ENCODE data around the gene C1orf52.
A peak's percentile ranks its signal among the peaks of the same experiment; 100 is the strongest.

The C1orf52 gene

GRCh38 chr1:85303440-85304162 lies 44.1 kb upstream of the C1orf52 start:
- Histone ChIP-seq H3K4me1 (ENCODE audit: control insufficient read depth in 1 of 2, insufficient read depth in 2 of 2, low read length in 2 of 2) (no peaks in the 10 kb centered on the region), H2BK120ac (ENCODE audit: insufficient read depth, low read length, poor library complexity) (no peak overlapping the region), H3K18ac (ENCODE audit: low read length) (no peak overlapping the region), H2AFZ (ENCODE audit: insufficient read depth, low read length, poor library complexity) (no peak overlapping the region), H3K4me3 (ENCODE audit: low read depth, low read length) (no peak overlapping the region), H3K9ac (ENCODE audit: low read length) (no peak overlapping the region), H3K27me3 (ENCODE audit: insufficient read depth, low read length) (no peaks in the 10 kb centered on the region), H3K14ac (ENCODE audit: low read length) (no peak overlapping the region), H3K4me2 (ENCODE audit: low read length) (no peak overlapping the region), H4K91ac (ENCODE audit: low read depth, low read length) (no peak overlapping the region), H3K23ac (ENCODE audit: low read length) (no peak overlapping the region), H3K79me2 (ENCODE audit: control insufficient read depth, insufficient read depth, low read length, poor library complexity) (no peaks in the 10 kb centered on the region), H3K9me3 (ENCODE audit: insufficient read depth, low read depth, low read length) (no peaks in the 10 kb centered on the region), H3K4ac (ENCODE audit: low read depth, low read length) (no peak overlapping the region), H3K36me3 (ENCODE audit: control insufficient read depth in 1 of 2, insufficient read depth in 2 of 2, low read length in 2 of 2) (no peaks in the 10 kb centered on the region), H2AK5ac (ENCODE audit: low read length) (no peak overlapping the region), H2BK5ac (ENCODE audit: low read depth, low read length, poor library complexity) (no peak overlapping the region), H4K8ac (ENCODE audit: low read depth, low read length) (no peak overlapping the region), H4K12ac (ENCODE audit: low read depth, low read length) (no peak overlapping the region), H2BK12ac (ENCODE audit: low read length) (no peak overlapping the region), H3K27ac (ENCODE audit: low read depth, low read length) (no peak overlapping the region), H3K79me1 (ENCODE audit: low read length) (no peaks in the 10 kb centered on the region)
- no CpG with 5 or more reads among the region's 4 CpGs for WGBS (ENCODE audit: extremely low coverage, insufficient coverage, insufficient read length)
- no peak for DNase-seq

- no peaks in the 10 kb centered on the region for H3K36me3 ChIP-seq (ENCODE audit: control insufficient read depth in 1 of 2, insufficient read depth in 2 of 2, low read length in 2 of 2)
- no peaks in the 10 kb centered on the region for H3K27me3 ChIP-seq (ENCODE audit: insufficient read depth, low read length)
- no CpG with 5 or more reads among the region's 3 CpGs for WGBS (ENCODE audit: extremely low coverage, insufficient coverage, insufficient read length)
- no peak overlapping the region for H3K4me2 ChIP-seq (ENCODE audit: low read length)
- H2AFZ ChIP-seq (ENCODE audit: insufficient read depth, low read length, poor library complexity) = no peak overlapping the region
- H3K18ac ChIP-seq (ENCODE audit: low read length) = no peak overlapping the region
- no peaks in the 10 kb centered on the region for H3K4me1 ChIP-seq (ENCODE audit: control insufficient read depth in 1 of 2, insufficient read depth in 2 of 2, low read length in 2 of 2)
- H4K8ac ChIP-seq (ENCODE audit: low read depth, low read length) = no peak overlapping the region
- H4K12ac ChIP-seq (ENCODE audit: low read depth, low read length) = no peak overlapping the region
- H3K27ac ChIP-seq (ENCODE audit: low read depth, low read length) = no peak overlapping the region
- no peaks in the 10 kb centered on the region for H3K9me3 ChIP-seq (ENCODE audit: insufficient read depth, low read depth, low read length)
- no peak overlapping the region for H3K23ac ChIP-seq (ENCODE audit: low read length)
- no peak overlapping the region for H3K9ac ChIP-seq (ENCODE audit: low read length)
- no peak overlapping the region for H2AK5ac ChIP-seq (ENCODE audit: low read length)
- H2BK120ac ChIP-seq (ENCODE audit: insufficient read depth, low read length, poor library complexity) = no peak overlapping the region
- H4K91ac ChIP-seq (ENCODE audit: low read depth, low read length) = no peak overlapping the region
- no peak overlapping the region for H3K14ac ChIP-seq (ENCODE audit: low read length)
- no peak for DNase-seq
- H2BK12ac ChIP-seq (ENCODE audit: low read length) = no peak overlapping the region
- no peak overlapping the region for H3K4me3 ChIP-seq (ENCODE audit: low read depth, low read length)
- H3K79me2 ChIP-seq (ENCODE audit: control insufficient read depth, insufficient read depth, low read length, poor library complexity) = no peaks in the 10 kb centered on the region
- H2BK5ac ChIP-seq (ENCODE audit: low read depth, low read length, poor library complexity) = no peak overlapping the region
- no peaks in the 10 kb centered on the region for H3K79me1 ChIP-seq (ENCODE audit: low read length)
- H3K4ac ChIP-seq (ENCODE audit: low read depth, low read length) = no peak overlapping the region
These were observed 40.7 kb upstream of the C1orf52 start for GRCh38 chr1:85300140-85300539.

- peak in 1 of 2 donors; percentile 21 for DNase-seq
- no peaks in the 10 kb centered on the region for H3K79me1 ChIP-seq (ENCODE audit: low read length)
- H3K36me3 ChIP-seq (ENCODE audit: control insufficient read depth in 1 of 2, insufficient read depth in 2 of 2, low read length in 2 of 2) = no peaks in the 10 kb centered on the region
These were observed 38.6 kb upstream of the C1orf52 start for GRCh38 chr1:85297855-85298629.

DNA sequence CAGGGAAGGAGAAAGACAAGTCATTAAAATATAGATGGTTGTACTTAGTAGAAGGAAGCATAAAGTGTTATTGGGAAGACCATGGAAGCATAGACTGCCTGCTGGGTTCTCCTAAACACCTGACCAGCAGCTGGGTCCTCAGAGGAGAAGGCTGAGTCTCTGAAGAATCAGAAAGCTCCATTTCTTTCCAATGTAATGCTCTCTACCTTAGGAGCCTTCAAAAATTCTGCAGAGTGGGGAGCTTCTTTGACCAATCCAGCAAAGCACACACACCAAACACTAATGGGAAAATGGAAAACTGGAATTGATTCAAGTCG lies 38.0 kb upstream of the C1orf52 start:
- no peak overlapping the region for H2BK12ac ChIP-seq (ENCODE audit: low read length)
- no peak overlapping the region for H3K14ac ChIP-seq (ENCODE audit: low read length)
- H3K27ac ChIP-seq (ENCODE audit: low read depth, low read length) = no peak overlapping the region
- no peak overlapping the region for H3K4me2 ChIP-seq (ENCODE audit: low read length)
- H4K12ac ChIP-seq (ENCODE audit: low read depth, low read length) = no peak overlapping the region
- H3K9ac ChIP-seq (ENCODE audit: low read length) = no peak overlapping the region
- H3K18ac ChIP-seq (ENCODE audit: low read length) = no peak overlapping the region
- H3K79me1 ChIP-seq (ENCODE audit: low read length) = no peaks in the 10 kb centered on the region
- H4K8ac ChIP-seq (ENCODE audit: low read depth, low read length) = no peak overlapping the region
- H3K27me3 ChIP-seq (ENCODE audit: insufficient read depth, low read length) = no peaks in the 10 kb centered on the region
- no peak for DNase-seq
- no peak overlapping the region for H3K4ac ChIP-seq (ENCODE audit: low read depth, low read length)
- no peak overlapping the region for H2AK5ac ChIP-seq (ENCODE audit: low read length)
- no CpG with 5 or more reads among the region's 1 CpG for WGBS (ENCODE audit: extremely low coverage, insufficient coverage, insufficient read length)
- no peak overlapping the region for H4K91ac ChIP-seq (ENCODE audit: low read depth, low read length)
- no peak overlapping the region for H3K23ac ChIP-seq (ENCODE audit: low read length)
- H2AFZ ChIP-seq (ENCODE audit: insufficient read depth, low read length, poor library complexity) = no peak overlapping the region
- H2BK5ac ChIP-seq (ENCODE audit: low read depth, low read length, poor library complexity) = no peak overlapping the region
- no peaks in the 10 kb centered on the region for H3K4me1 ChIP-seq (ENCODE audit: control insufficient read depth in 1 of 2, insufficient read depth in 2 of 2, low read length in 2 of 2)
- H3K36me3 ChIP-seq (ENCODE audit: control insufficient read depth in 1 of 2, insufficient read depth in 2 of 2, low read length in 2 of 2) = no peaks in the 10 kb centered on the region
- no peaks in the 10 kb centered on the region for H3K9me3 ChIP-seq (ENCODE audit: insufficient read depth, low read depth, low read length)
- H2BK120ac ChIP-seq (ENCODE audit: insufficient read depth, low read length, poor library complexity) = no peak overlapping the region
- H3K79me2 ChIP-seq (ENCODE audit: control insufficient read depth, insufficient read depth, low read length, poor library complexity) = no peaks in the 10 kb centered on the region
- H3K4me3 ChIP-seq (ENCODE audit: low read depth, low read length) = no peak overlapping the region

More at GRCh38 chr1:85297855-85298629, 38.6 kb upstream of the C1orf52 start:
- no peak overlapping the region for H4K12ac ChIP-seq (ENCODE audit: low read depth, low read length)
- no peak overlapping the region for H3K4me3 ChIP-seq (ENCODE audit: low read depth, low read length)
- no peak overlapping the region for H4K91ac ChIP-seq (ENCODE audit: low read depth, low read length)
- WGBS (ENCODE audit: extremely low coverage, insufficient coverage, insufficient read length) = no CpG with 5 or more reads among the region's 11 CpGs
- no peaks in the 10 kb centered on the region for H3K4me1 ChIP-seq (ENCODE audit: control insufficient read depth in 1 of 2, insufficient read depth in 2 of 2, low read length in 2 of 2)
- no peak overlapping the region for H2BK120ac ChIP-seq (ENCODE audit: insufficient read depth, low read length, poor library complexity)
- H3K23ac ChIP-seq (ENCODE audit: low read length) = no peak overlapping the region
- no peak overlapping the region for H3K9ac ChIP-seq (ENCODE audit: low read length)
- H4K8ac ChIP-seq (ENCODE audit: low read depth, low read length) = no peak overlapping the region
- H3K9me3 ChIP-seq (ENCODE audit: insufficient read depth, low read depth, low read length) = no peaks in the 10 kb centered on the region
- no peak overlapping the region for H3K18ac ChIP-seq (ENCODE audit: low read length)
- no peak overlapping the region for H3K4ac ChIP-seq (ENCODE audit: low read depth, low read length)
- no peak overlapping the region for H3K27ac ChIP-seq (ENCODE audit: low read depth, low read length)
- H3K14ac ChIP-seq (ENCODE audit: low read length) = no peak overlapping the region
- no peak overlapping the region for H2AFZ ChIP-seq (ENCODE audit: insufficient read depth, low read length, poor library complexity)
- no peaks in the 10 kb centered on the region for H3K27me3 ChIP-seq (ENCODE audit: insufficient read depth, low read length)
- H2AK5ac ChIP-seq (ENCODE audit: low read length) = no peak overlapping the region
- no peak overlapping the region for H2BK12ac ChIP-seq (ENCODE audit: low read length)
- no peaks in the 10 kb centered on the region for H3K79me2 ChIP-seq (ENCODE audit: control insufficient read depth, insufficient read depth, low read length, poor library complexity)
- H2BK5ac ChIP-seq (ENCODE audit: low read depth, low read length, poor library complexity) = no peak overlapping the region
- no peak overlapping the region for H3K4me2 ChIP-seq (ENCODE audit: low read length)
